Stimulated activated CD8-positive, alpha-beta memory T cell treated with anti-CD3 and anti-CD28 coated beads, Interleukin-7, amount 100 ng/mL, for 24 hours (primary cell): Measurements from ENCODE around the gene GGNBP2.
"Not testable (repeated sequence)": the region's sequence is repeated elsewhere in the genome, so short reads cannot be mapped to it uniquely, and the experiment has no call there.

ENCODE experiments used
- DNase-seq: peaks from one replicate; pipeline ENCODE4 v3.0.0-alpha.2; 2020; ENCODE audit warnings: low read depth

The GGNBP2 gene

GRCh38 chr17:36602924-36603384 lies 58.2 kb downstream of the GGNBP2 start:
- peak; percentile 53 for DNase-seq

- DNase-seq, result not testable (repeated sequence)
Observed at GRCh38 chr17:36605028-36605427, 60.3 kb downstream of the GGNBP2 start.

DNA sequence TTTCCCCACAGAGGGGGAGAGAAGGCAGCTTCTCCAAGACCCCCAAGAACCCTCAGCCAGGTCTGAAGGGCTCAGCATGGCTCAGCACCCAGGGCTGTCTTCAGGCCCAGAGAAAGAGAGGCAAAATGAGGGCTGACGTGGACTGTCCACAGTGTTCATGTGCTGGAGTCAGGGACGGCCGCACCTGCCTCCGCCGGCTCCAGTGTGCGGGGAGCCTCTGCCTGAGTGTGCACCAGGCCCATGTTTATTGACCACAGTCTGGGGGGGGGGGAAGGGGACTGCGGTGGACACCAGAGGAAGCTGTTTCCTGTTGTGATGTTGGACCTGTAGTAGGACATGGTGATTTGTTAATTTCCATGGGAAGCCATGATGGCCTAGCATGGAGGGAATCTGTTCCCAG lies 63.6 kb downstream of the GGNBP2 start:
- no peak for DNase-seq

GRCh38 chr17:36608794-36609497 lies 64.2 kb downstream of the GGNBP2 start:
- DNase-seq, result no peak

GRCh38 chr17:36609498-36609862 lies 64.8 kb downstream of the GGNBP2 start:
- DNase-seq, result no peak

DNA sequence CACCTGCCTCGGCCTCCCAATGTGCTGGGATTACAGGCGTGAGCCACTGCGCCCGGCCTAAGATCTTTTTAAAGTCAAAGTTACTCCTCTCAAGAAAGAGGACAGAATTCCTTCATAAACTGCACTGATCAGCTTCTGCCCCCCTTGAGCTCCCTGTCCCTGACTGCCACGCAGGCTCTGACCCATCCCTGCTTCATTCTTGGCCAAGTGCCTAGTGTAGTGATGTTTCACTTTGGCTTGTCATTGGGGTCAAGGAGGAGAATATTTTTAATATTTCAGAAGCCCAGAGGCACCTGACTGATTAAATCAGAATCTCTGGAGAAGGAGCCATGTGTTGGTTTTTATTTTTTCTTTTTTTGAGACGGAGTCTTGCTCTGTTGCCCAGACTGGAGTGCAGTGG lies 65.8 kb downstream of the GGNBP2 start:
- no peak for DNase-seq

DNA sequence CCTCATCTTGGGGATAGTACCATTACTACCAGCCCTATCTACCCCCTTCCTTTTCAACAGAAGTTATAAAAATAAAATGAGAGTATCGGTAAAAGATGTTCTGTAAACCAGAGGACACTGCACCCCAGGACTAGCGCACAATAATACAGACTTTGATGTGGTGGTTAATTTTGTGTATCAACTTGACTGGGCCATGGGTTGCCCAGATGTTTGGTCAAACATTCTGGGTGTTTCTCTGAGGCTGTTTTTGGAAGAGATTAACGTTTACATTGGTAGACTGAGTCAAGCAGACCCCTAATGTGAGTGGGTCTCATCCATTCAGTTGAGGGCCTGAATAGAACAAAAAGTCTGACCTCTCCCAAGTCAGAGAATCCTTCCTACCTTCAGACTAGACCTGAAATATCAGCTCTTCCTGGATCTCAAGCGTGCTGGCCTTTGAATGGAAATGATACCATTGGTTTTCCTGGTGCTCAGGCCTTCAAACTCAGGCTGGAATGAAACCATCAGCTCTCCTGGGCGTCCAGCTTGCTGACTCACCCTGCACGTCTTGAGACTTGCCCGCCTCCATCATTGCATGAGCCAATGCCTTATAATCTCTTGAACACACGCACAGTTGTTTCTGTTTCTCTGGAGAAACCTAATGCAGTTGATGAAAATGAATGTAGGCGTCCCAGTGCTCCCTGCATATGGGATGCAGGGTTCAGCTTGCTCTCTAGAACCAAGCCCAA lies 66.8 kb downstream of the GGNBP2 start:
- DNase-seq, result no peak

- no peak for DNase-seq
Observed at GRCh38 chr17:36612323-36612722, 67.6 kb downstream of the GGNBP2 start.

DNA sequence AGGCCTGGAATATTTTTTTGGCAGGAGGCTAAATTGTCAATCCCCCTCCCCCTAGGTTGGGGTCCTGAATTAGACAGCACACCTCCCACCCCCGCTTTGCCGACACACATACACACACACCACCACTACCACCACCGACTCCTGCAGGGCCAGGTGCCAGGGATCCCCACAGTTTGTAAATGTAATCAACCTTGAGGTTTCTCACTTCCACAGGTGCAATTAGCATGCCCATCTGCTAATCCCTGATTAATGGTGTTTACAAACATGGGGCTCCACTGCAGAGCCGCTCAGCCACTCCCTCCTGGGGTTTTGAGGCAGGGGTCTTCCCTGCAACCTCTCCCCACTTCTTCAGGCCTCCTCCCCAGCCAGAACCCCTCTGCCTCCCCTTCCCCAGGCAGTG lies 68.4 kb downstream of the GGNBP2 start:
- no peak for DNase-seq

DNA sequence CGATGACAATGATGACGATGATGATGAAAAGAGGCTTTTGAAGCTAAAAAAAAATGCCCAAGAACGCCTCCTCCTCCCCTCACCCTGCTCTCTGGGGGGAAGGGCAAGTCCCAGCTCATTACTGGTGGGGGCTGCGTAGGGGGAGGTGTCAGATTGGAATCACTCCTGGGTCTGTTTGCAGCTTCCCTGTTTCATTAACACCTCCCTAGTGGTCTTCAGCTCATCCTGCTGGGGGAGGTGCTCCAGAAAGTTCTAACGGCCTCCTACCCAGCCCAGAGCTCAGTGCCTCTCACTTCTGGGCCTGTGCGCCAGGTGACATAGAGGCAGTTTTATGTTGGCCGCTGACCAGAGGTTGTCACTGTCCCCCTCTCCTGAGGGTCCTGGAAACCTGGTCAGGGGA lies 69.4 kb downstream of the GGNBP2 start:
- DNase-seq, result no peak

GRCh38 chr17:36614933-36615332 lies 70.2 kb downstream of the GGNBP2 start:
- DNase-seq, result no peak

GRCh38 chr17:36616061-36617029 lies 71.6 kb downstream of the GGNBP2 start:
- DNase-seq, result no peak

DNA sequence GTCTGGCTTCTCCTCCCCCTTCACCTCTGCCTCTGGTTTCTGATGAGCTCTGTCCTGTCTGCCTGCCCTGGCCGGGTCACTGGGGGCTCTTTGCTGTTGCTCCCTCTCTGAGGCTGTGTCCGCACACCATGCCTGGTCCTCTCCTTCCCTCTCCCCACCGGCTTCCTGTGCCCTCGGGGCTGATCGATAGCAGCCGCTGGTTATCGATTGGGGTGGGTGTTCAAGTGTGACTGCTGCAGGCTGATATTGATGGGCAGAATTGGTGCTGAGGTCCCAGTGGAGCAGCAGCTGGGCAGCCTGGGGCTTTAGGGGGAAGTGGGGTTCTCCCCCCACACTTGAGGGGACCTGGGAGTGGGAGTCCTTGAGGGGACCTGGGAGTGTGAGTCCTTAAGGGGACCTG lies 73.1 kb downstream of the GGNBP2 start:
- DNase-seq, result no peak

GRCh38 chr17:36623281-36623680 lies 78.6 kb downstream of the GGNBP2 start:
- no peak for DNase-seq

DNA sequence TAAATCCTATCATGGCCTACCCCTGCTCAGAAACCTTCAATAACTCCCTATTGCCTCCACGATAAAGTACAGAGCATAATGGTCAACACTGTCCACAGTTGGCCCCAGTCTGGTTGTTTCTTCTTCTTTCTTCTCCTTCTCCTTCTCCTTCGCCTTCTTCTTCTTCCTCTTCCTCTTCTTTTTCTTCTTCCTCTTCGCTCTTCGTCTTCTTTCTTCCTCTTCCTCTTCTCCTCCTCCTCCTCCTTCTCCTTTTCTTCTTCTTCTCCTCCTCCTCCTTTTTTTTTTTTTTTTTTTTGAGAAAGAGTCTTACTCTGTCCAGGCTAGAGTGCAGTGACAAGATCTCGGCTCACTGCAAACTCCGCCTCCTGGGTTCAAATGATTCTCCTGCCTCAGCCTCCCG lies 80.5 kb downstream of the GGNBP2 start:
- no peak for DNase-seq

- no peak for DNase-seq
Observed at GRCh38 chr17:36627101-36627500, 82.4 kb downstream of the GGNBP2 start.

GRCh38 chr17:36628576-36628975 lies 83.9 kb downstream of the GGNBP2 start:
- no peak for DNase-seq

DNA sequence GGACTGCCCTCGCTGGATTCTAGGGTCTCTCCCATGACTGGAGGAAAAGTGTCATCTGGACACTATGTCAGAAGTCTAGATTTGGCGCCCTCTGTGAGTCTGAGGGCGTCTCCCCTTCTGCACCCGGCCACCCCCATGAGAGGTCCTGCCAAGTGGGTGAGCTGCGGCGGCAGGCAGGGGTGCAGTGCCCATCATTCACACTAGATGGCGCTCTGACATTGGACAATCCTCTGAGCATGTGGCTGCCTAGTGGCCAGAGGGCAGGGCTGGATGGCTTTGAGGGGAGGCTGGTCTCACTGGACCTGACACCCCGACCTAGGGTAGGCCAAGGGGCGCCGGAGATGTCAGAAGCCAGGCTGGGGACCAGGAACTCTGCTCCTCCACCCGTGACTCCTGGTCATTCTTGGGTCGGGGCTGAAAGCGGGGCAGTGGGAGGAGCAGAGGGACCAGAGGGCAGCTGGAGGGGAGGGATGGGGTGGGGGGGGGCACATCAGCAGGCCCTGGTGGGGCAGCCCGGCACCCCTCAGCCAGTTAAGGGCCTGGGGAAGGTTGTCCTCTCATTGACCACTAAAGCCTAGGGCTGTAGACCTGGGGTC lies 84.6 kb downstream of the GGNBP2 start:
- peak; percentile 72 for DNase-seq

DNA sequence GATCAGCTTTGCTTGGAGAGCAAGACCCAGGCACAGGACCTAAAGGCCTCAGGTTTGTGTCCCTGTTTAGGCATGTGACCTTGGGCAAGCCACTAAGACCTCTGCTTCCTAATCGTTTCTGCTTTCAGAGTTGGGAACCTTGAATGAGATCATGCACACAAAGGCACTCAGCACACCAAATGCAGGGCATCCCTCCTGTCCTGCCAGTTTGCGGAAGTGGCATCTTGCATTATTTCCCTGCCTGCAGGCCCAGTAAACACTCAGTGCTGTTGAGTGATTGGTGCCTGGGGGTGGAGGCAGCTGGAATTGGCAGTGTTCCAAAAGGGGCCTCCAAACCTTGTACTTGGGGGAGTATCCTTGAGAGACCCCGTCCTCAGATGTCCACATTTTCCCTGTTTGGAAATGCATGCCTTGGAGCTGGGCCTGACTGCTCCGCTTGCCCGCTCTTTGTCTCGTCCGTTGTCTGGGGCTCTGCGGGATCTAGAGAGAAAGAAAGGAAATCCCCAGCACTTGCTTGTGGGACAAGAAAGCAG lies 85.3 kb downstream of the GGNBP2 start:
- no peak for DNase-seq

GRCh38 chr17:36631022-36631421 lies 86.3 kb downstream of the GGNBP2 start:
- DNase-seq, result no peak

- no peak for DNase-seq
Observed at GRCh38 chr17:36632916-36633771, 88.4 kb downstream of the GGNBP2 start.
